ENCODE data around the gene ROMO1. TPM values are rescaled to one million over a fixed set of nuclear protein-coding genes. Genes with fewer than 3 reads are reported as not detected.

The ROMO1 gene
- total and polyA plus RNA-seq, 2 of the 8 experiments (the other 6 are each of a cell fraction or from before 2014, with no cell fraction given) = 164 to 702 TPM

GRCh38 chr20:35662551-35662950 is 36.7 kb upstream of the ROMO1 start:
- WGBS, 2 experiments (ENCODE audit: extremely low coverage in 1 of 2, insufficient coverage in 1 of 2, insufficient read length in 1 of 2, insufficient replicate concordance in 2 of 2, low coverage in 1 of 2, low lambda C conversion rate in 2 of 2, missing lambda C conversion rate in 1 of 2) = 46% methylated on average over 2 of the region's 2 CpGs; no CpG with 5 or more reads in 1 of the 2 experiments
- no peak overlapping the region for H4K8ac ChIP-seq (ENCODE audit: extremely low read depth, insufficient read depth, low read length)
- no peak for FAIRE-seq
- no peak overlapping the region for H3K14ac ChIP-seq (ENCODE audit: insufficient read length)
- H2BK12ac ChIP-seq (ENCODE audit: low read depth, low read length) = no peak overlapping the region
- ChIA-PET CTCF (ENCODE audit: partially characterized antibody) (no interaction called here), POLR2A (ENCODE audit: partially characterized antibody) (interaction anchor here (1.1 to 4.7 kb wide), 12 partner anchors 9 to 292 kb away, joined by 3 to 43 read pairs (median 8); partner anchors contain the start of genes RBM39, SCAND1 and SPAG4)
- no peaks in the 10 kb centered on the region for H3K27me3 ChIP-seq (replicated peaks in 1 of 4; ENCODE audit: control insufficient read depth in 3 of 4, extremely low read depth in 1 of 4, insufficient read depth in 3 of 4, low read length in 3 of 4)
- TF ChIP-seq SIX5 (IDR thresholded peaks at IDR 0.05; ENCODE audit: low read depth, low read length) (no peak), JUN (IDR thresholded peaks at IDR 0.05; ENCODE audit: low read depth, low read length) (no peak), BCL11A (IDR thresholded peaks at IDR 0.05; ENCODE audit: low read depth in 2 of 2, low read length in 2 of 2) (no peak), RAD21 (IDR thresholded peaks at IDR 0.05 in 1 of 2, conservative IDR thresholded peaks at IDR 0.05 in 1 of 2; ENCODE audit: low read depth in 2 of 2, low read length in 2 of 2) (no peak), YY1 (IDR thresholded peaks at IDR 0.05; ENCODE audit: low read depth, low read length) (no peak), TCF12 (IDR thresholded peaks at IDR 0.05; ENCODE audit: low read depth, low read length) (no peak), PHF8 (conservative IDR thresholded peaks at IDR 0.05; ENCODE audit: low read depth, low read length) (no peak), NRF1 (IDR thresholded peaks at IDR 0.05; ENCODE audit: low read depth, low read length) (no peak), POU5F1 (IDR thresholded peaks at IDR 0.05; ENCODE audit: low read depth, low read length) (no peak)
- H3K4ac ChIP-seq (replicated peaks; ENCODE audit: insufficient read length, low read depth, low read length) = no peak overlapping the region
- no peaks in the 10 kb centered on the region for H3K9me3 ChIP-seq (ENCODE audit: insufficient read depth in 2 of 2, low read depth in 1 of 2, low read length in 1 of 2)
- no peak overlapping the region for H2AK5ac ChIP-seq (ENCODE audit: low read depth, low read length)
- peaks cover 0 to 7% (median 0%) of the 10 kb centered on the region in 4 experiments; a peak in 3 of 7 replicates for H3K4me1 ChIP-seq (replicated peaks in 1 of 4; ENCODE audit: control insufficient read depth in 3 of 4, insufficient read depth in 4 of 4, low read length in 3 of 4)
- H2BK120ac ChIP-seq (replicated peaks; ENCODE audit: low read depth, low read length) = no peak overlapping the region
- H3K23ac ChIP-seq (ENCODE audit: insufficient read length) = no peak overlapping the region
- no peak overlapping the region for H3K18ac ChIP-seq (ENCODE audit: extremely low read depth, low read length)
- peaks cover 40 to 51% of the 10 kb centered on the region in 2 experiments for H4K20me1 ChIP-seq (replicated peaks in 1 of 2; ENCODE audit: control insufficient read depth in 1 of 2, insufficient read depth in 2 of 2, low read length in 2 of 2)
- H2BK20ac ChIP-seq (ENCODE audit: low read length) = no peak overlapping the region
- no peak overlapping the region for H4K5ac ChIP-seq (ENCODE audit: insufficient read length, low read depth, low read length)
- peaks cover 9% of the 10 kb centered on the region for H3K23me2 ChIP-seq (ENCODE audit: low read depth, low read length)
- peak overlapping the region; percentile 92 to 100 (median 98); a peak in 6 of 8 replicates for H3K4me3 ChIP-seq (ENCODE audit: extremely low read depth in 1 of 4, insufficient read depth in 2 of 4, low read depth in 3 of 4, low read length in 4 of 4)
- no peaks in the 10 kb centered on the region for H3K79me1 ChIP-seq (ENCODE audit: low read depth, low read length)
- H2BK5ac ChIP-seq (ENCODE audit: low read depth, low read length) = no peak overlapping the region
- peak overlapping the region in 2 of 4 experiments; percentile 9 to 13; a peak in 3 of 7 replicates for H3K9ac ChIP-seq (replicated peaks in 1 of 4; ENCODE audit: extremely low read depth in 1 of 4, low read depth in 3 of 4, low read length in 3 of 4)
- no peak overlapping the region for H2BK15ac ChIP-seq (ENCODE audit: low read length)
- H3K36me3 ChIP-seq (ENCODE audit: control insufficient read depth in 2 of 4, insufficient read depth in 4 of 4, low read length in 3 of 4) = no peaks in the 10 kb centered on the region
- DNase-seq (ENCODE audit: low read depth in 1 of 2, low spot score in 2 of 2) = no peak
- no peak overlapping the region for H4K91ac ChIP-seq (replicated peaks; ENCODE audit: insufficient read length, low read length)
- H3K56ac ChIP-seq (replicated peaks; ENCODE audit: insufficient read length, low read depth, low read length) = no peak overlapping the region
- no peak overlapping the region for H3K27ac ChIP-seq (ENCODE audit: low read depth, low read length)
- peak overlapping the region; percentile 90 to 93 for H3K4me2 ChIP-seq (ENCODE audit: insufficient read depth in 1 of 2, low read depth in 2 of 2, low read length in 2 of 2)
- H2AFZ ChIP-seq (ENCODE audit: low read length) = no peak overlapping the region
- peaks cover 61 to 72% of the 10 kb centered on the region in 2 experiments for H3K79me2 ChIP-seq (ENCODE audit: control insufficient read depth in 1 of 2, insufficient read depth in 2 of 2, low read length in 2 of 2)
